Measurements from ENCODE around the gene PPARD.

DNA sequence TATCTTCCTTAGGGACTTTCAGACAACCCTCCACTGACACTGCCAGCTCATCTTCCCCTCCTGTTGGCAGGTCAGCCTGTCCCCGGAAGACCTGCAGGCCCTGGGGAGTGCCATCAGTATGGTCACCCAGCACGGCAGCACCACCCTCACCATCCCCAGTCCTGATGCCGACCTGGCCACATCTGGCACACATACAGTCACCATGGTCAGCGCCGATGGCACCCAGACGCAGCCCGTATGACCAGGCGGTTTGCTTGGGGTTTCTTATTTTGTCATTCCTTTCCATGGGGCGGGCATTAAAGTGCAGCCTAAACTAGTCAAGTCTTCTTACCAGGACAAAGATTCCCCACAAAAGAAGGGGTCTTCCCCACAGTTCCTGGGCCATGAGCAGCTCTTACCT is 48.7 kb upstream of the PPARD start:
- TF ChIP-seq TAF1 (IDR thresholded peaks at IDR 0.05; ENCODE audit: borderline replicate concordance, insufficient read depth, low read length): no peak
- TF ChIP-seq POLR2AphosphoS5 (IDR thresholded peaks at IDR 0.05; ENCODE audit: low read depth, low read length): no peak
- TF ChIP-seq SIN3A (IDR thresholded peaks at IDR 0.05; ENCODE audit: borderline replicate concordance, insufficient read depth, low read length): no peak
- TF ChIP-seq, protein P1, sequence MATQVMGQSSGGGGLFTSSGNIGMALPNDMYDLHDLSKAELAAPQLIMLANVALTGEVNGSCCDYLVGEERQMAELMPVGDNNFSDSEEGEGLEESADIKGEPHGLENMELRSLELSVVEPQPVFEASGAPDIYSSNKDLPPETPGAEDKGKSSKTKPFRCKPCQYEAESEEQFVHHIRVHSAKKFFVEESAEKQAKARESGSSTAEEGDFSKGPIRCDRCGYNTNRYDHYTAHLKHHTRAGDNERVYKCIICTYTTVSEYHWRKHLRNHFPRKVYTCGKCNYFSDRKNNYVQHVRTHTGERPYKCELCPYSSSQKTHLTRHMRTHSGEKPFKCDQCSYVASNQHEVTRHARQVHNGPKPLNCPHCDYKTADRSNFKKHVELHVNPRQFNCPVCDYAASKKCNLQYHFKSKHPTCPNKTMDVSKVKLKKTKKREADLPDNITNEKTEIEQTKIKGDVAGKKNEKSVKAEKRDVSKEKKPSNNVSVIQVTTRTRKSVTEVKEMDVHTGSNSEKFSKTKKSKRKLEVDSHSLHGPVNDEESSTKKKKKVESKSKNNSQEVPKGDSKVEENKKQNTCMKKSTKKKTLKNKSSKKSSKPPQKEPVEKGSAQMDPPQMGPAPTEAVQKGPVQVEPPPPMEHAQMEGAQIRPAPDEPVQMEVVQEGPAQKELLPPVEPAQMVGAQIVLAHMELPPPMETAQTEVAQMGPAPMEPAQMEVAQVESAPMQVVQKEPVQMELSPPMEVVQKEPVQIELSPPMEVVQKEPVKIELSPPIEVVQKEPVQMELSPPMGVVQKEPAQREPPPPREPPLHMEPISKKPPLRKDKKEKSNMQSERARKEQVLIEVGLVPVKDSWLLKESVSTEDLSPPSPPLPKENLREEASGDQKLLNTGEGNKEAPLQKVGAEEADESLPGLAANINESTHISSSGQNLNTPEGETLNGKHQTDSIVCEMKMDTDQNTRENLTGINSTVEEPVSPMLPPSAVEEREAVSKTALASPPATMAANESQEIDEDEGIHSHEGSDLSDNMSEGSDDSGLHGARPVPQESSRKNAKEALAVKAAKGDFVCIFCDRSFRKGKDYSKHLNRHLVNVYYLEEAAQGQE (IDR thresholded peaks at IDR 0.05; ENCODE audit: insufficient read depth in 1 of 2, low read depth in 2 of 2, low read length in 2 of 2): no peak
- TF ChIP-seq FOXP2 (optimal IDR thresholded peaks at IDR 0.05; ENCODE audit: borderline replicate concordance, extremely low read depth, extremely low read length, insufficient read depth): no peak

Data from PFSK-1 (cell line).